ENCODE measurements around the gene CCT2.
"Not testable (repeated sequence)": the region's sequence is repeated elsewhere in the genome, so short reads cannot be mapped to it uniquely, and the experiment has no call there.

CCT2 gene

DNA sequence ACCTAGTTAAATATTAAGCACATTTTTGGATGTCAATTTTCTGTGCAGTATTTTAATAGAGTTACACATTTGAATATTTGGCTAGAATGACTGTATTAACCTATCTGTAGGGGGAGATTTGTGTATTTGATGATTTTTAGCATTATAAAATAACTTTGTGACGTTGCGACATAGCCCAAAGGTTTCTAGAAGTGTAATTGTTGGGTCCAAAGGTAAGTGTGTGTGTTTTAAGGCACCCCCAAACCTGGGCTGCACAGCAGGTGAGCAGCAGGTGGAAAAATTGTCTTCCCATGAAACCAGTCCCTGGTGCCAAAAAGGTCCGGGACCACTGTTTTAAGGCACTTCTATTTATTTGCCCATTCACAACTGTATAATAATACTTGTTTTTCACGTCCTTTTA is 3.3 kb downstream of the CCT2 start:
- TF ChIP-seq, protein P1, sequence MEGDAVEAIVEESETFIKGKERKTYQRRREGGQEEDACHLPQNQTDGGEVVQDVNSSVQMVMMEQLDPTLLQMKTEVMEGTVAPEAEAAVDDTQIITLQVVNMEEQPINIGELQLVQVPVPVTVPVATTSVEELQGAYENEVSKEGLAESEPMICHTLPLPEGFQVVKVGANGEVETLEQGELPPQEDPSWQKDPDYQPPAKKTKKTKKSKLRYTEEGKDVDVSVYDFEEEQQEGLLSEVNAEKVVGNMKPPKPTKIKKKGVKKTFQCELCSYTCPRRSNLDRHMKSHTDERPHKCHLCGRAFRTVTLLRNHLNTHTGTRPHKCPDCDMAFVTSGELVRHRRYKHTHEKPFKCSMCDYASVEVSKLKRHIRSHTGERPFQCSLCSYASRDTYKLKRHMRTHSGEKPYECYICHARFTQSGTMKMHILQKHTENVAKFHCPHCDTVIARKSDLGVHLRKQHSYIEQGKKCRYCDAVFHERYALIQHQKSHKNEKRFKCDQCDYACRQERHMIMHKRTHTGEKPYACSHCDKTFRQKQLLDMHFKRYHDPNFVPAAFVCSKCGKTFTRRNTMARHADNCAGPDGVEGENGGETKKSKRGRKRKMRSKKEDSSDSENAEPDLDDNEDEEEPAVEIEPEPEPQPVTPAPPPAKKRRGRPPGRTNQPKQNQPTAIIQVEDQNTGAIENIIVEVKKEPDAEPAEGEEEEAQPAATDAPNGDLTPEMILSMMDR (conservative IDR thresholded peaks at IDR 0.05) = no peak
- H3K27ac ChIP-seq = no peak overlapping the region

DNA sequence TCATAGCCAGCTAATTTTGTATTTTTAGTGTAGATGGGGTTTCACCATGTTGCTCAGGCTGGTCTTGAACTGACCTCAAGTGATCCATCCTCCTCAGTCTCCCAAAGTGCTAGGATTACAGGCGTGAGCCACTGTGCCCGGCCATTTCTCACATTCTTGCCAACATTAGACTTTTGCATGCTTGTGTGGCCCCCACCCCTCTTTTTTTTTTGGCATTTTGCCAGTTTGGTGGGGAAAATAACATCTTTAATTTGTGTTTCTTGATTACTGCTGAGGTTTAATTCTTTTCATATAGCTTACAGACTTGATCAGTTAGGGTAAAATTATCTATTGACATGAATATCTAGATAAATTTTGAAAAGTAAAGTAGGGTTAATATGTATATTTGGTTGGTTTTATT is 3.8 kb downstream of the CCT2 start:
- H3K27ac ChIP-seq = no peak overlapping the region
- TF ChIP-seq, protein P1 (conservative IDR thresholded peaks at IDR 0.05) = no peak

GRCh38 chr12:69595689-69596088 is 10.4 kb downstream of the CCT2 start:
- TF ChIP-seq, protein P1 (conservative IDR thresholded peaks at IDR 0.05) = no peak; the same call in 1 of the 2 replicates
- no peak overlapping the region for H3K27ac ChIP-seq

DNA sequence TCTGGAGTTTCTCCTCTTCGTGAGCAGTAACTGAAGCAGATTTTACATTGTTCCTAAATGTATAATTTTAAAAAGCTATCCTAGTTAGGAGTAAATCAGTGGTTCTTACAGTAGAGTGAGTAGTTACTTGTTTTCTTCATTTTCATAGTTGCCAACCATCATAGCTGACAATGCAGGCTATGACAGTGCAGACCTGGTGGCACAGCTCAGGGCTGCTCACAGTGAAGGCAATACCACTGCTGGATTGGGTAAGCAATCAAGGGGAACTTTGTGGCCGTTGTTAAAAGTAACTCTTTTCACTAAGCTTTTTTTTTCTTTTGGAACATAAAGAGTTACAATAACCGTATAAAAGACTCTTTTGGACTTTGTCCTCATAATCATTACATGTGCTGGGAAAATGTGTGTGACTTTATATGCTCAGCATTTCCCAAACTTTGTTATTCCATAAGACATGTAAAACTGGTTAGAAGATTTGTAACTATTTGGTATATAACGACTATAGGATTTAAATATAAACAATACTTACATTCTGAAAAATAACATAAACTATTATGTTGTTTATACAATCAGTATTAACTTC is 13.0 kb downstream of the CCT2 start:
- TF ChIP-seq, protein P1 (conservative IDR thresholded peaks at IDR 0.05) = no peak
- H3K27ac ChIP-seq = no peak overlapping the region

GRCh38 chr12:69600804-69601203 is 15.5 kb downstream of the CCT2 start:
- no peak overlapping the region for H3K27ac ChIP-seq
- TF ChIP-seq, protein P1 (conservative IDR thresholded peaks at IDR 0.05) = no peak

- peak overlapping the region; percentile 1; the same call in 1 of the 2 replicates for H3K27ac ChIP-seq
- TF ChIP-seq, protein P1 (conservative IDR thresholded peaks at IDR 0.05) = no peak
Measured at GRCh38 chr12:69601962-69602685, 16.9 kb downstream of the CCT2 start.

- TF ChIP-seq, protein P1 (conservative IDR thresholded peaks at IDR 0.05) = no peak; the same call in 1 of the 2 replicates
- H3K27ac ChIP-seq = no peak overlapping the region
Measured at GRCh38 chr12:69602954-69603353, 17.7 kb downstream of the CCT2 start.

DNA sequence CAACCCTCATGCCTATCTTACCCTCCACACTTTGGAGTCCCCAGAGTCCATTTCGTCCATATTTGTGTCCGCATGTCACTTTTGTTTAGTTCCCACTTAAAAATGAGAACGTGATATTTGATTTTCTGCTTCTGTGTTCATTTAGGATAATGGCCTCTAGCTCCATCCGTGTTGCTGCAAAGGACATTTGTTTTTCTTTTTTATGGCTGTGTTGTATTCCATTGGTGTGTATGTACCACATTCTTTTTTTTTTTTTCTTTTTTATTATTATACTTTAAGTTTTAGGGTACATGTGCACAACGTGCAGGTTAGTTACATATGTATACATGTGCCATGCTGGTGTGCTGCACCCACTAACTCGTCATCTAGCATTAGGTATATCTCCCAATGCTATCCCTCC is 18.3 kb downstream of the CCT2 start:
- not testable (repeated sequence) for H3K27ac ChIP-seq

DNA sequence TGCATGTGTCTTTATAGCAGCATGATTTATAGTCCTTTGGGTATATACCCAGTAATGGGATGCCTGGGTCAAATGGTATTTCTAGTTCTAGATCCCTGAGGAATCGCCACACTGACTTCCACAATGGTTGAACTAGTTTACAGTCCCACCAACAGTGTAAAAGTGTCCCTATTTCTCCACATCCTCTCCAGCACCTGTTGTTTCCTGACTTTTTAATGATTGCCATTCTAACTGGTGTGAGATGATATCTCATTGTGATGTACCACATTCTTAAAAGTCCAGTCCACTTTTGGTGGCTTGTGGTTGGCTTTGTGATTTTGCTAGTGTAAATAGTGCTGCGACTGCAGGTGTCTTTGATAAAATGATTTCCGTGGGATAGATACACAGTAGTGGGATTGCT is 19.0 kb downstream of the CCT2 start:
- not testable (repeated sequence) for H3K27ac ChIP-seq
